HFFc6 (cell line): Measurements from ENCODE around the gene G2E3. TPM values are rescaled to one million over a fixed set of nuclear protein-coding genes. Genes with fewer than 3 reads are reported as not detected.
"Not testable (repeated sequence)": the region's sequence is repeated elsewhere in the genome, so short reads cannot be mapped to it uniquely, and the experiment has no call there.

Experiments
- DNase-seq: peaks from one replicate; pipeline ENCODE4 v3.0.0-alpha.2; 2018
- H3K27ac Mint-ChIP-seq: 2 replicates; pipeline ENCODE4 v1.8.0; 2020; ENCODE audit warnings: mild to moderate bottlenecking, mixed read lengths
- H3K27me3 Mint-ChIP-seq: 2 replicates; pipeline ENCODE4 v1.8.0; 2021; ENCODE audit warnings: mild to moderate bottlenecking, moderate library complexity, mixed read lengths; ENCODE audit not compliant: insufficient read depth
- H3K36me3 Mint-ChIP-seq: 2 replicates; pipeline ENCODE4 v1.8.0; 2021; ENCODE audit warnings: low read depth, mixed read lengths
- H3K4me1 Mint-ChIP-seq: 2 replicates; pipeline ENCODE4 v1.8.0; 2020; ENCODE audit warnings: low read depth, mixed read lengths
- H3K4me3 Mint-ChIP-seq: 2 replicates; pipeline ENCODE4 v1.8.0; 2020; ENCODE audit warnings: mild to moderate bottlenecking, moderate library complexity, mixed read lengths
- H3K9me3 Mint-ChIP-seq: 2 replicates; pipeline ENCODE4 v1.8.0; 2020; ENCODE audit warnings: mild to moderate bottlenecking, mixed read lengths
- CTCF ChIP-seq: fragments of 200-600 bp; sonication (generic); IDR thresholded peaks from 2 replicates; pipeline ENCODE4 v1.5.0; 2021; ENCODE audit warnings: antibody characterized with exemption, mild to moderate bottlenecking
- total RNA-seq, 6 experiments: library from RNA; stranded (reverse); fragmentation: NEBNext Ultra II Directional; extraction: Animal tissue kit (Norgen Biotek cat#: 25700); gene quantifications; 2 replicates in 1 of 6; 3 replicates in 5 of 6; pipeline ENCODE4 v1.2.3, GENCODE V29; 2021

The G2E3 gene
- total RNA-seq, 6 experiments from 2014 or later: 26.1 to 34.7 (median 27.3) TPM

- peaks cover 22% of the 10 kb centered on the region for H3K36me3 Mint-ChIP-seq
Measured at GRCh38 chr14:30603402-30603801, 44.4 kb downstream of the G2E3 start.

GRCh38 chr14:30604696-30605095 is 45.7 kb downstream of the G2E3 start:
- peaks cover 26% of the 10 kb centered on the region for H3K4me1 Mint-ChIP-seq
- not testable (repeated sequence) for H3K27me3 Mint-ChIP-seq

More at GRCh38 chr14:30603402-30603801, 44.4 kb downstream of the G2E3 start:
- peaks cover 13% of the 10 kb centered on the region for H3K4me1 Mint-ChIP-seq
- H3K27ac Mint-ChIP-seq: no peak overlapping the region
- no peaks in the 10 kb centered on the region; the same call in 1 of the 2 replicates for H3K27me3 Mint-ChIP-seq
- no peak for DNase-seq
- H3K9me3 Mint-ChIP-seq: no peaks in the 10 kb centered on the region
- H3K4me3 Mint-ChIP-seq: no peak overlapping the region
- TF ChIP-seq CTCF: no peak

GRCh38 chr14:30607156-30607780 is 48.3 kb downstream of the G2E3 start:
- Mint-ChIP-seq H3K27me3 (no peaks in the 10 kb centered on the region; the same call in 1 of the 2 replicates), H3K4me3 (no peak overlapping the region), H3K36me3 (peaks cover 21% of the 10 kb centered on the region), H3K27ac (no peak overlapping the region), H3K4me1 (peaks cover 41% of the 10 kb centered on the region), H3K9me3 (no peaks in the 10 kb centered on the region)
- no peak for TF ChIP-seq CTCF
- peak; percentile 25 for DNase-seq

More at GRCh38 chr14:30604696-30605095, 45.7 kb downstream of the G2E3 start:
- H3K4me3 Mint-ChIP-seq, H3K27ac Mint-ChIP-seq, DNase-seq, H3K9me3 Mint-ChIP-seq: not testable (repeated sequence)
- H3K36me3 Mint-ChIP-seq: peaks cover 21% of the 10 kb centered on the region

- DNase-seq: peak; percentile 57
- H3K36me3 Mint-ChIP-seq: peaks cover 26% of the 10 kb centered on the region
- H3K4me3 Mint-ChIP-seq: no peak overlapping the region
- no peak; the same call in 1 of the 2 replicates for TF ChIP-seq CTCF
- H3K27me3 Mint-ChIP-seq: no peaks in the 10 kb centered on the region; the same call in 1 of the 2 replicates
- H3K4me1 Mint-ChIP-seq: peaks cover 41% of the 10 kb centered on the region
- peak overlapping the region; percentile 46 for H3K27ac Mint-ChIP-seq
- H3K9me3 Mint-ChIP-seq: no peaks in the 10 kb centered on the region
Measured at GRCh38 chr14:30608533-30609006, 49.6 kb downstream of the G2E3 start.

GRCh38 chr14:30610787-30611343 is 51.9 kb downstream of the G2E3 start:
- Mint-ChIP-seq H3K4me3 (no peak overlapping the region), H3K36me3 (peaks cover 21% of the 10 kb centered on the region), H3K9me3 (no peaks in the 10 kb centered on the region), H3K27me3 (no peaks in the 10 kb centered on the region), H3K27ac (no peak overlapping the region; the same call in 1 of the 2 replicates), H3K4me1 (peaks cover 41% of the 10 kb centered on the region)
- DNase-seq: peak; percentile 28
- TF ChIP-seq CTCF: peak; percentile 57; the same call in 1 of the 2 replicates

GRCh38 chr14:30614155-30614554 is 55.2 kb downstream of the G2E3 start:
- H3K4me3 Mint-ChIP-seq: no peak overlapping the region
- no peaks in the 10 kb centered on the region for H3K27me3 Mint-ChIP-seq
- no peak overlapping the region for H3K27ac Mint-ChIP-seq
- TF ChIP-seq CTCF: no peak
- no peak for DNase-seq
- H3K4me1 Mint-ChIP-seq: peaks cover 20% of the 10 kb centered on the region
- no peaks in the 10 kb centered on the region for H3K9me3 Mint-ChIP-seq
- H3K36me3 Mint-ChIP-seq: peaks cover 25% of the 10 kb centered on the region
